Neuronal stem cell (in vitro differentiated cells): ENCODE data around the gene SMAP1.

Experiments
- DNase-seq: peaks from one replicate; pipeline ENCODE4 v3.0.0-alpha.2; 2013; ENCODE audit warnings: low spot score
- H2AFZ ChIP-seq: one replicate; pipeline ENCODE4 v1.6.1; 2013; ENCODE audit warnings: mild to moderate bottlenecking, low read length, inconsistent platforms
- H2AK5ac ChIP-seq: 2 replicates; pipeline ENCODE4 v1.6.1; 2013; ENCODE audit warnings: low read depth, mild to moderate bottlenecking, inconsistent platforms, low read length, moderate library complexity, mixed read lengths
- H2BK120ac ChIP-seq: 2 replicates; pipeline ENCODE4 v1.6.1; 2013; ENCODE audit warnings: low read depth, mild to moderate bottlenecking, inconsistent platforms, low read length, moderate library complexity, mixed read lengths
- H2BK12ac ChIP-seq: one replicate; pipeline ENCODE4 v1.6.1; 2013; ENCODE audit warnings: low read length, inconsistent platforms
- H2BK15ac ChIP-seq: 2 replicates; pipeline ENCODE4 v1.6.1; 2013; ENCODE audit warnings: mild to moderate bottlenecking, low read length, inconsistent platforms, mixed read lengths
- H2BK5ac ChIP-seq: one replicate; pipeline ENCODE4 v1.6.1; 2013; ENCODE audit warnings: inconsistent platforms, mild to moderate bottlenecking, low read length, moderate library complexity
- H3K14ac ChIP-seq: one replicate; pipeline ENCODE4 v1.6.1; 2013; ENCODE audit warnings: low read length, inconsistent platforms
- H3K18ac ChIP-seq: 2 replicates; pipeline ENCODE4 v1.6.1; 2013; ENCODE audit warnings: low read length, inconsistent platforms
- H3K23ac ChIP-seq: 2 replicates; pipeline ENCODE4 v1.6.1; 2013; ENCODE audit warnings: low read depth, mild to moderate bottlenecking, mixed read lengths, low read length, inconsistent platforms; ENCODE audit not compliant: poor library complexity
- H3K27ac ChIP-seq: replicated peaks from 3 replicates; pipeline ENCODE4 v1.5.1; 2013; ENCODE audit warnings: low read length, inconsistent platforms
- H3K27me3 ChIP-seq, 3 experiments: 2 replicates each; pipeline ENCODE4 v1.6.1; 2013; ENCODE audit warnings: low read length in 3 of 3, mild to moderate bottlenecking in 2 of 3, inconsistent platforms in 1 of 3, low read depth in 1 of 3, mixed read lengths in 1 of 3, moderate library complexity in 1 of 3; ENCODE audit not compliant: control insufficient read depth in 3 of 3, insufficient read depth in 3 of 3
- H3K36me3 ChIP-seq, 2 donors: replicated peaks in 1 of 2; 2 replicates each; pipeline ENCODE4 v1.6.1; 2013; ENCODE audit warnings: low read length in 2 of 2; ENCODE audit not compliant: control insufficient read depth in 2 of 2, insufficient read depth in 2 of 2
- H3K4ac ChIP-seq: 2 replicates; pipeline ENCODE4 v1.6.1; 2013; ENCODE audit warnings: inconsistent platforms, mild to moderate bottlenecking, low read length, moderate library complexity
- H3K4me1 ChIP-seq, 2 donors: 1 replicate in 1 of 2; 2 replicates in 1 of 2; pipeline ENCODE4 v1.6.1; 2013; ENCODE audit warnings: low read length in 2 of 2, low read depth in 1 of 2; ENCODE audit not compliant: control insufficient read depth in 2 of 2, insufficient read depth in 1 of 2
- H3K4me2 ChIP-seq: one replicate; pipeline ENCODE4 v1.6.1; 2013; ENCODE audit warnings: mild to moderate bottlenecking, low read length, inconsistent platforms; ENCODE audit not compliant: insufficient read depth, poor library complexity, severe bottlenecking
- H3K4me3 ChIP-seq, 2 donors: 2 replicates each; pipeline ENCODE4 v1.5.1; 2013; ENCODE audit warnings: low read length in 2 of 2, mild to moderate bottlenecking in 2 of 2, inconsistent platforms in 1 of 2, moderate library complexity in 1 of 2
- H3K79me1 ChIP-seq: one replicate; pipeline ENCODE4 v1.6.1; 2013; ENCODE audit warnings: low read depth, mild to moderate bottlenecking, inconsistent platforms, low read length, moderate library complexity
- H3K9ac ChIP-seq: one replicate; pipeline ENCODE4 v1.6.1; 2013; ENCODE audit warnings: mild to moderate bottlenecking, low read depth, low read length, inconsistent platforms; ENCODE audit not compliant: poor library complexity
- H3K9me3 ChIP-seq, 2 donors: replicated peaks in 1 of 2; 2 replicates each; pipeline versions ENCODE3 to v1.6.1; 2013; ENCODE audit warnings: low read length in 2 of 2, mild to moderate bottlenecking in 2 of 2, inconsistent platforms in 1 of 2, low read depth in 1 of 2, mixed read lengths in 1 of 2, moderate library complexity in 1 of 2; ENCODE audit not compliant: control insufficient read depth in 2 of 2, insufficient read depth in 1 of 2
- H4K8ac ChIP-seq: one replicate; pipeline ENCODE4 v1.6.1; 2013; ENCODE audit warnings: low read depth, mild to moderate bottlenecking, inconsistent platforms, low read length, moderate library complexity
- H4K91ac ChIP-seq: one replicate; pipeline ENCODE4 v1.6.1; 2013; ENCODE audit warnings: low read length, low read depth, mild to moderate bottlenecking, inconsistent platforms; ENCODE audit not compliant: poor library complexity
- WGBS, 2 donors: extraction: QIAGEN DNeasy Blood & Tissue Kit; methylation state at CpG; one replicate each; pipeline ENCODE4 v1.1.7; 2013; ENCODE audit warnings: missing lambda C conversion rate in 2 of 2, mixed read lengths in 1 of 2; ENCODE audit not compliant: insufficient read length in 2 of 2, insufficient replicate concordance in 1 of 2; ENCODE audit errors: extremely low coverage in 2 of 2; 5-methylcytosine and 5-hydroxymethylcytosine counted together

SMAP1 gene

DNA sequence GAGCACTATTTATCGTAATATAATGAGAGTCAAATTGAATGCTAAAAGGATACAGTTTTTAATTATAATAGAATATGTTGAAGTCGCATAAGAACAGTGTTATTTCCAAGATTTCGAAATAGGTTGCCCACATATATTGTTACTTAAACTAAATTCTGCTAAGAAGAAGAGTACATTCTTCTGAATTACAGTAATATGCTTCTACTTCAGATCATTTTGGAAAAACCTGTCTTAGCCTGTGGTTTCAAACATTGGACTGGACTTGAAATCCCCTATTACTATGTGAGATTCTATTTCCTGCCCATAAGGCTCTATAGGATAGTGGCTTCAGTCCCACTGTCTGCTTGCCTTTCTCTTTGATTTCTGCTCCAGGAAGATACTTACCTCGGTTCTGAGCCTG, 152.0 kb downstream of the SMAP1 start:
- H2BK120ac ChIP-seq, result no peak overlapping the region
- H3K4me3 ChIP-seq, result no peak overlapping the region
- H3K9me3 ChIP-seq, result no peaks in the 10 kb centered on the region
- H3K79me1 ChIP-seq, result no peaks in the 10 kb centered on the region
- H3K4me1 ChIP-seq, result no peaks in the 10 kb centered on the region
- H3K4ac ChIP-seq, result no peak overlapping the region
- H3K14ac ChIP-seq, result no peak overlapping the region
- H3K27me3 ChIP-seq, result no peaks in the 10 kb centered on the region
- H3K36me3 ChIP-seq, result no peaks in the 10 kb centered on the region
- no peak overlapping the region for H4K91ac ChIP-seq
- H2BK5ac ChIP-seq, result no peak overlapping the region
- H2AK5ac ChIP-seq, result no peak overlapping the region
- WGBS, 2 donors, result no CpG with 5 or more reads among the region's 4 CpGs
- H3K18ac ChIP-seq, result no peak overlapping the region
- no peak overlapping the region for H3K9ac ChIP-seq
- H3K23ac ChIP-seq, result no peak overlapping the region
- no peak overlapping the region for H4K8ac ChIP-seq
- H2BK15ac ChIP-seq, result no peak overlapping the region
- H3K4me2 ChIP-seq, result no peak overlapping the region
- DNase-seq, result no peak
- H2AFZ ChIP-seq, result no peak overlapping the region
- no peak overlapping the region for H3K27ac ChIP-seq
- no peak overlapping the region for H2BK12ac ChIP-seq

DNA sequence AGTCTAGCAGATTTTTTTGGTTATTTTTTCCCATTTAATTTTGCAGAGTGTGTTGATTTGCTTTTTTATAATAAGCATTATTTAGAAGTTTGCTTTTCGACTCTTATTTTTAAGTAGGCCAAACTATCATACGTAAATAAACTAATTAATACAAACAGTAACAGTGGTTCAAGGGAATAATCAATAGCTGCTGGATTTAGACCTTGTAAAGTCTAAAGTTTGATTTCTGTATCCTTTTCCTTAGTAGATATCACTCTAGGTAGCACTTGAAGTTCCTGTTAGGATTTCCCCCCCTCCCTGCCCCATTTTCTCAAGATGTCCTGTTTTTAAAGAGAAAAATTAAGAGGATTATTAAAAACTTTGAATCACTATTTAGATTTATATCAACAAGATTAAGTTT, 153.1 kb downstream of the SMAP1 start:
- H3K79me1 ChIP-seq, result no peaks in the 10 kb centered on the region
- no peaks in the 10 kb centered on the region for H3K4me1 ChIP-seq
- H2BK12ac ChIP-seq, result no peak overlapping the region
- H3K4ac ChIP-seq, result no peak overlapping the region
- H3K14ac ChIP-seq, result no peak overlapping the region
- H3K23ac ChIP-seq, result no peak overlapping the region
- H3K4me3 ChIP-seq, result no peak overlapping the region
- WGBS, 2 donors, result no CpG with 5 or more reads among the region's 2 CpGs
- H3K9me3 ChIP-seq, result no peaks in the 10 kb centered on the region
- H4K8ac ChIP-seq, result no peak overlapping the region
- no peak overlapping the region for H3K27ac ChIP-seq
- no peak overlapping the region for H4K91ac ChIP-seq
- DNase-seq, result no peak
- no peak overlapping the region for H2BK5ac ChIP-seq
- H2AK5ac ChIP-seq, result no peak overlapping the region
- H3K18ac ChIP-seq, result no peak overlapping the region
- no peak overlapping the region for H2BK120ac ChIP-seq
- H3K4me2 ChIP-seq, result no peak overlapping the region
- H2BK15ac ChIP-seq, result no peak overlapping the region
- no peak overlapping the region for H2AFZ ChIP-seq
- no peak overlapping the region for H3K9ac ChIP-seq
- no peaks in the 10 kb centered on the region for H3K27me3 ChIP-seq
- no peaks in the 10 kb centered on the region for H3K36me3 ChIP-seq

DNA sequence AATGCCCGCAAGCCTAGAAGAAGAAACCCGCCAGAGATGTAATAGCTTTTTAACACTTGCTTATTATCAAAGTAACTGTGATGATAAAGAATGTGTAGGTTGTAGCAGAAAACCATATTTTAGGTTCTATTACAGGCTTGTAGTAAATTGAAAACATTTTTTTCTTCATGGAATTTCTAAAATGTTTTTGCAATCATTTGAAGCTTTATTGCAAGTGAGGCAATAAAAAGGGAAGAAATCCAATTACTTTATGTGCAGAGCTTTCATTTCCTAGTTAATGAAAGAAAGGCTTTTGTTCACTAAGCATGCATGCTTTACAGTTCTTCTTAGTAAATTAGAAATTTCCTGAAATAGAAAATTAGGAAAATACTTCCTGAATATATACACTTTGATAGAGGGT, 154.1 kb downstream of the SMAP1 start:
- Histone ChIP-seq H3K14ac (no peak overlapping the region), H4K8ac (no peak overlapping the region), H3K27me3 (no peaks in the 10 kb centered on the region), H3K4me3 (no peak overlapping the region), H2BK5ac (no peak overlapping the region), H3K36me3 (no peaks in the 10 kb centered on the region), H2BK120ac (no peak overlapping the region), H3K9me3 (no peaks in the 10 kb centered on the region), H3K9ac (no peak overlapping the region), H3K18ac (no peak overlapping the region), H3K23ac (no peak overlapping the region), H3K27ac (no peak overlapping the region), H3K4ac (no peak overlapping the region), H2BK15ac (no peak overlapping the region), H3K4me2 (no peak overlapping the region), H3K79me1 (no peaks in the 10 kb centered on the region), H2BK12ac (no peak overlapping the region), H3K4me1 (no peaks in the 10 kb centered on the region), H4K91ac (no peak overlapping the region), H2AFZ (no peak overlapping the region), H2AK5ac (no peak overlapping the region)
- no peak for DNase-seq
- WGBS, 2 donors, result no CpG with 5 or more reads among the region's 2 CpGs

DNA sequence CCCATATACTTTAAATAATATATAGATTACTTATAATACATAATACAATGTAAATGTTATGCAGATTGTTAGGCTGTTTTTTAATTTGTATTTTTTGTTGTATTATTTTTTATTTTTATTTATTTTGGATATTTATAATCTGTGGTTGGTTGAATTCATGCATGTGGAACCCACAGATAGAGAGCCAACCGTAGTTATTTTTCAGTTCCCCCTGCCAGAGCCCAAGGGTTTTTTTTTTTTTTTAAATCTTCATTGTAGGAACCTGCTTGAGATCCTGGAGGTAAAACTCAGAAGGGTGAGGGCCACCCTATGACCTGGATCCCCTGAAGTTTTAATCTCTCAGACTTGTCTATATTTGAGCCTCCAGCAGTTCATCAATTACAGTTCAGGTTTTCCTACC, 156.0 kb downstream of the SMAP1 start:
- Histone ChIP-seq H2BK120ac (no peak overlapping the region), H2AFZ (no peak overlapping the region), H3K9me3 (no peaks in the 10 kb centered on the region), H3K4me1 (no peaks in the 10 kb centered on the region), H3K9ac (no peak overlapping the region), H3K18ac (no peak overlapping the region), H3K4ac (no peak overlapping the region), H4K8ac (no peak overlapping the region), H3K27me3 (no peaks in the 10 kb centered on the region), H2BK5ac (no peak overlapping the region), H3K79me1 (no peaks in the 10 kb centered on the region), H4K91ac (no peak overlapping the region), H3K23ac (no peak overlapping the region), H2AK5ac (no peak overlapping the region), H3K27ac (no peak overlapping the region), H3K36me3 (no peaks in the 10 kb centered on the region), H3K4me2 (no peak overlapping the region), H3K14ac (no peak overlapping the region), H3K4me3 (no peak overlapping the region), H2BK15ac (no peak overlapping the region), H2BK12ac (no peak overlapping the region)
- WGBS, 2 donors, result no CpG with 5 or more reads among the region's 1 CpG
- no peak for DNase-seq
